Measurements from ENCODE around the gene WDFY4. TPM values are rescaled to one million over a fixed set of nuclear protein-coding genes. Genes with fewer than 3 reads are reported as not detected.

The WDFY4 gene
- total RNA-seq, 1 donor from 2014 or later: 0.41 TPM

Other genes with a start within 250 kb of the WDFY4 start
- 64.5 and 65.8 TPM in 2 replicates for gene ARHGAP22, start 79.8 kb upstream of the WDFY4 start, total RNA-seq

Measured in glomerular endothelial cell (primary cell).